Measurements from ENCODE around the gene CAMK1G. TPM values are rescaled to one million over a fixed set of nuclear protein-coding genes. Genes with fewer than 3 reads are reported as not detected.

The CAMK1G gene
- total RNA-seq, result 0.13 TPM

- DNase-seq (ENCODE audit: low spot score), result no peak
- ATAC-seq, result peak; percentile 33
These were observed at the start of gene CAMK1G for GRCh38 chr1:209583408-209583807. Gene CAMK1G, plus strand, starts transcription at chr1:209583714. Its CDS starts 11,270 bp downstream, at chr1:209594984.

DNA sequence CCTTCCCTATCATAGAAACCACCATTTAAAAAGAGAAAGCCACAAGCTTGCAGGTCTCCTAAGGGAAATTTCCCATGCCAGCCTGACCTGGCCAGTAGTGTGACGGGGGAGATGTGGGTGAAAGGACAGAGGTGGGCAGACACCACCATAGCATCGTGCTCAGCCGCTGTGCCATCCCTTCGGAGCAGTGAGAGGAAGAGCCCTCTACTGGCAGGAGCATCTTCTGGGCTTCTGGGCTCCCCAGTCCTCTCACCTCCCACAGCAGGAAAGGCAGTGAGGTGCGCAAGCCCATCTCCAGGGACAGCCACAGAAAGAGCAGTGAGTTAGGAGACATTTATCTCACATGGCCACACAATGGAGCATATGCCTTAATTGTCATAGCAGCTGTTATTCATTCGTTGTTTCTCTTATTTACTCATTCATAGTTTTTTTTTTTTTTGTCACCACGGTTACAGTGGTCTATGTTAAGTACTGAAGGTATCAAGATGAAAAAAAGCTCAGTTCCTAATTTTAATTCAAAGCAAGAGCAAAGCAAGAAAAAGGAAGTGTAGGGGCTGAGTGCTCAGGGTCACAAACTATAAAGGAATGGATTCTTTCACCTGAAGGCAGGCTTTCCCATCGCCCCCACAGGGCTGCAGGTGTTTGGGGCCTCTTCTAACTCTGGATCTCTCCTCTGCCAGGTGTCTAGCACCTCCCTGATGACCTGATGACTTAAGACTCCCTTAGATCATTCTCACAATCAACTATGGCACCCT is 48.8 kb upstream of the CAMK1G start:
- no peak for DNase-seq (ENCODE audit: low spot score)
- no peak for ATAC-seq

DNA sequence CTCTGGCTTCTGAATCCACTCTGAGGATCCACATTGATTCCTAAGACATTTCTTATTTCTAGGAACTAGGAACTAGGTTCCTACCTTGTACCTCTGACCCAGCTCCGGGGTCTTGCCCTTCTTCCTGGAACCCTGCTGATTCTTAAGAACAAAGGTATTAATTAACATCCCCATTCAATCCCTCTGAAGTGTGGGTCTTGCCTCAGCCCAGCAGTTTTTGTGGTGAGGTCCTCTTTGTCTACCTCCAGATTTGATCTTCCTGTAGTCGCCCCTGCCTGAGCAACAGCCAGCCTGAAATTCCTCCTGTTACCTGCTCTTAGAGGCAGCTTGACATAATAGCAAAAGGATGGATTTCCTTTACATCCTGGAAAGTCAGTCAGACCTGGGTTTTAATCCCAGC is 46.7 kb upstream of the CAMK1G start:
- DNase-seq (ENCODE audit: low spot score) (no peak), ATAC-seq (no peak)

DNA sequence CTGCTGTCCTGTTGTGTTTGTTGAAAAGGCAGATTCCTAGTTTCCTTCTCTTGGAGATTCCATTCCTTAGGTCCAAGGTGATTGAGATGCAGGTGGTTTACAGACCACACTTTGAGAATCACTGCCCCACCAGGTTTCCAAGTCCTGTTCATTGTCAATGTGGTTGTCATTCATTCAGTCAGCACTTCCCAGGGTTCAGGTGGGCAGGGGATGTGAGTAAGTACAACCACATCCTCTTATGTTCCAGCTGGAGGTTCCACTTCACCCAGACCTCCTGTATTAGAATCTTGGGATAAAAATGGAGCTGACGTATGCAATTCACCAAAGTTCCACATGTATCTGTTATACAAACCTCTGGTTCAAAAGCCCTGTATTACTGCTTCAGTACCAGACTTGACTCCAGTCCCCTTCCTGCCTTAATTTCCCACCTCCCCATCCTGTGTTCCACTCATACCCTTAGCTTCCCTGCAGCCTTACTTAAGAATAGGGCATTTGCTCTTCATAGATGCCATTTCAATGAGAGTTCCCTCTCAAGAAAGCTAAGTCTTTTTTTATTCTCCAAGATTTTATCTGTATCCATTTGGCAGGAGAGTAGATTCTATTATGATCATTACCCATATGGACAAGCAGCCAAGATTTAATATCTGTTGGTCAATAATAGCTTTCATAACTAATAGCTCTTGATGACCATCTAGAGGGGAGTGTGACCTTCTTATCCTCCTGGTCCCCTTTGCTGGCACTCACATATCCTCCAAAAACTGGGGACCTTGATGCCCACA is 46.0 kb upstream of the CAMK1G start:
- DNase-seq (ENCODE audit: low spot score), result no peak

GRCh38 chr1:209539576-209539975 is 43.9 kb upstream of the CAMK1G start:
- ATAC-seq (no peak), DNase-seq (ENCODE audit: low spot score) (no peak)

More for the DNA sequence above, 46.0 kb upstream of the CAMK1G start:
- no peak for ATAC-seq

- no peak for ATAC-seq
- DNase-seq (ENCODE audit: low spot score), result no peak
These were observed 40.9 kb upstream of the CAMK1G start for GRCh38 chr1:209542585-209542984.

DNA sequence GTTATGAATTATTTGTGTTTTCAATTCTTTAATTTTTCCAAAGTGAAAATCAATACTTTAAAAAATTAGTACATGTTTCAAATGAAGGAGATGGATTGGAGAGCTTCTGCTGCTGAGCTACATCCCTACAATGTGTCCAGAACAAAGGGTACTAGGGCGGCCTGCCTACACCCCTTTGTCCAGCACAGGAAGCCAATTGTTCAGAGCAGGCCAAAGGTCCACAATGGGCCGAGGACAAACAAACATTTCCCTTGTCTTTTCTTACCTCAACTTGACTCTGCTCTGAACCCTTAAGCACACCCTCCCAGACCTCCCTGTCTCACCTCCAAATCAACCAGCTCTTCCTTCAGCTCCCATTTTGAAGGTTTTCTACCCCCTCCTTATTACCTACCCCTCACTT is 39.4 kb upstream of the CAMK1G start:
- DNase-seq (ENCODE audit: low spot score) (no peak), ATAC-seq (no peak)

DNA sequence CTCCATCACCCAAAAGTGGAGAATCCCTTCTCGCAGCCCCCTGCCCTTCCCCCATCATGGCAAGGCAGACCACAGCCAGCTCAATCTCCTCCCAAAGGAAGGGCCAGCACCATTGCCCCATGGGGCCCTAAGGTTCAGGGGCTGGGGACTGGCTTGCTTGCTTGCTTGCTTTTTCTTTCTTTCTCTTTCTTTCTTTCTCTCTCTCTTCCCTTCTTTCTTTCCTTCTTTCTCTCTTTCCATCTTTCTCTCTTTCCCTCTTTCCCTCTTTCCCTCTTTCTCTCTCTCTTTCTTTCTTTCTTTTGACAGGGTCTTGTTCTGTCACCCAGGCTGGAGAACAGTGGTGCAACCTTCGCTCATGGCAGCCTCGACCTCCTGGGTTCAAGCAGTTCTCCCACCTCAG is 38.1 kb upstream of the CAMK1G start:
- no peak for ATAC-seq
- no peak for DNase-seq (ENCODE audit: low spot score)

DNA sequence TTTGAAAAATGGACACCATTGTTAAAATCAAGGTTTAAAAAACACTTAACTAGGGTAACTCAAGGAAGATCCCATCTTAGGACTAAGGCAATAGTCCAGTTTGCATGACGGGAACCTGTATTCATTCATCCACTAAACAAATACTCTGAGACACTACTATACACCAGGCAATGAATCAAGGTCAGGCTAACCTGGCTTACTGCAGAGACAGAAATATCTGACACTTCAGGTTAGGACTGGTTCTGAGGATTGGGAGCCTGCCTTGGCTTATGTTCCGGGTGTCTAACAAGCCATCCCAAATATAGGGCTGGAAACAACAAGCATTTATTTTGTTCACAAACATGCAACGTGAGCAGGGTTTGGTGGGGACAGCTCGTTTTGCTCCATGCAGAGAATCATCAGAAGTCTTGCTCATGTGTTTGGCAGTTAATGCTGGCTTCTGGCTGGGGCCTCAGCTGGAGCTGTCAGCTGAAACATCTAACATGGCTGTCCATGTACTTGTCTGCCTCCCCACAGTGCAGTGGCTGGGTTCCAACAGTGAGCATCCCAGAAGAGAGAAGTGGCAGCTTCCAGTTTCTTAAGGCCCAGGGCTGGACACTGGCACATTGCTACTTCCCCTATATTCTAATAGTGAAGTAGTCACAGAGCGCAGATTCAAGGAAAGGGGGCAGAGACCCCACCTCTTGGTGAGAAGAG is 37.0 kb upstream of the CAMK1G start:
- DNase-seq (ENCODE audit: low spot score) (no peak), ATAC-seq (no peak)

- DNase-seq (ENCODE audit: low spot score) (no peak), ATAC-seq (no peak)
These were observed 35.9 kb upstream of the CAMK1G start for GRCh38 chr1:209547626-209548025.

- ATAC-seq (no peak), DNase-seq (ENCODE audit: low spot score) (no peak)
These were observed 33.9 kb upstream of the CAMK1G start for GRCh38 chr1:209549443-209550205.

- DNase-seq (ENCODE audit: low spot score) (no peak), ATAC-seq (no peak)
These were observed 33.0 kb upstream of the CAMK1G start for GRCh38 chr1:209550519-209550918.

- DNase-seq (ENCODE audit: low spot score) (no peak), ATAC-seq (no peak)
These were observed 30.9 kb upstream of the CAMK1G start for GRCh38 chr1:209552406-209553264.

- no peak for ATAC-seq
- no peak for DNase-seq (ENCODE audit: low spot score)
These were observed 28.5 kb upstream of the CAMK1G start for GRCh38 chr1:209554761-209555611.

GRCh38 chr1:209556162-209556690 is 27.3 kb upstream of the CAMK1G start:
- ATAC-seq (no peak), DNase-seq (ENCODE audit: low spot score) (no peak)

DNA sequence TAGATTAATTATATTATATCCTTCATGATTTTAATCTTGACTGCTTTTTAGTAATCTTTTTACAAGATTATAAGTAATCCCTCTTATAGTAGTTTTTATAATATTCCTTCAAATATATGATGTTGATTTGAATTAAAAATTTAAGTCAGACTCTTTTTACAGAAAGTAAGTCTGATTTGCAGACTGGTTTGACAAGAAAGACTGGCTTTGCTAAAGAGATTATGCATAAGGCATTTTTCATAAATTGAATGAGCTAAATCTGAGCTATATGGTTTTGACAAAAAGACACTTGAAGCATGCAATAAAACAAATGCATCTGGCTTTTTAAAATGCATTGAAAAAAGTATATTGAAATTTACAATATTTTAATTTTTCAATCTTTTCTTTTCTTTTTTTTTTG is 26.3 kb upstream of the CAMK1G start:
- ATAC-seq, result no peak
- DNase-seq (ENCODE audit: low spot score), result no peak

- DNase-seq (ENCODE audit: low spot score) (no peak), ATAC-seq (no peak)
These were observed 23.0 kb upstream of the CAMK1G start for GRCh38 chr1:209560529-209560928.

GRCh38 chr1:209560952-209561351 is 22.6 kb upstream of the CAMK1G start:
- no peak for ATAC-seq

GRCh38 chr1:209561532-209561931 is 22.0 kb upstream of the CAMK1G start:
- ATAC-seq (no peak), DNase-seq (ENCODE audit: low spot score) (no peak)

More at GRCh38 chr1:209560952-209561351, 22.6 kb upstream of the CAMK1G start:
- no peak for DNase-seq (ENCODE audit: low spot score)
